ENCODE results near the gene ZNF385B.

The ZNF385B gene

GRCh38 chr2:179613299-179613651 is 248.1 kb downstream of the ZNF385B start:
- Histone ChIP-seq H3K36me3 (ENCODE audit: insufficient read depth, low read depth, low read length) (no peaks in the 10 kb centered on the region), H3K9me3 (ENCODE audit: insufficient read depth, low read depth, low read length) (no peaks in the 10 kb centered on the region), H3K4me1 (ENCODE audit: insufficient read depth, low read length) (peaks cover 3% of the 10 kb centered on the region; the same call in 1 of the 2 replicates), H3K4me3 (ENCODE audit: low read length) (no peak overlapping the region), H3K27me3 (ENCODE audit: insufficient read depth, low read length) (no peaks in the 10 kb centered on the region), H3K9ac (ENCODE audit: low read depth, low read length) (no peak overlapping the region), H3K27ac (ENCODE audit: low read length) (no peak overlapping the region)

- H3K4me3 ChIP-seq (ENCODE audit: low read length) = no peak overlapping the region
- H3K9ac ChIP-seq (ENCODE audit: low read depth, low read length) = no peak overlapping the region
- H3K4me1 ChIP-seq (ENCODE audit: insufficient read depth, low read length) = peaks cover 6% of the 10 kb centered on the region; the same call in 1 of the 2 replicates
- no peaks in the 10 kb centered on the region for H3K9me3 ChIP-seq (ENCODE audit: insufficient read depth, low read depth, low read length)
- H3K36me3 ChIP-seq (ENCODE audit: insufficient read depth, low read depth, low read length) = no peaks in the 10 kb centered on the region
- H3K27me3 ChIP-seq (ENCODE audit: insufficient read depth, low read length) = no peaks in the 10 kb centered on the region
- H3K27ac ChIP-seq (ENCODE audit: low read length) = no peak overlapping the region
Observed at GRCh38 chr2:179612591-179613298, 248.7 kb downstream of the ZNF385B start.

GRCh38 chr2:179612108-179612507 is 249.3 kb downstream of the ZNF385B start:
- no peak overlapping the region for H3K9ac ChIP-seq (ENCODE audit: low read depth, low read length)
- H3K9me3 ChIP-seq (ENCODE audit: insufficient read depth, low read depth, low read length) = no peaks in the 10 kb centered on the region
- no peaks in the 10 kb centered on the region for H3K36me3 ChIP-seq (ENCODE audit: insufficient read depth, low read depth, low read length)
- H3K4me3 ChIP-seq (ENCODE audit: low read length) = no peak overlapping the region
- peaks cover 6% of the 10 kb centered on the region; the same call in 1 of the 2 replicates for H3K4me1 ChIP-seq (ENCODE audit: insufficient read depth, low read length)
- no peak overlapping the region for H3K27ac ChIP-seq (ENCODE audit: low read length)
- no peaks in the 10 kb centered on the region for H3K27me3 ChIP-seq (ENCODE audit: insufficient read depth, low read length)

- Histone ChIP-seq H3K36me3 (ENCODE audit: insufficient read depth, low read depth, low read length) (no peaks in the 10 kb centered on the region), H3K27ac (ENCODE audit: low read length) (no peak overlapping the region), H3K4me3 (ENCODE audit: low read length) (no peak overlapping the region), H3K27me3 (ENCODE audit: insufficient read depth, low read length) (no peaks in the 10 kb centered on the region), H3K9ac (ENCODE audit: low read depth, low read length) (no peak overlapping the region), H3K4me1 (ENCODE audit: insufficient read depth, low read length) (peaks cover 6% of the 10 kb centered on the region; the same call in 1 of the 2 replicates), H3K9me3 (ENCODE audit: insufficient read depth, low read depth, low read length) (no peaks in the 10 kb centered on the region)
Observed at GRCh38 chr2:179606141-179606540, 255.3 kb downstream of the ZNF385B start.

GRCh38 chr2:179605341-179605740 is 256.1 kb downstream of the ZNF385B start:
- no peak overlapping the region for H3K9ac ChIP-seq (ENCODE audit: low read depth, low read length)
- H3K36me3 ChIP-seq (ENCODE audit: insufficient read depth, low read depth, low read length) = no peaks in the 10 kb centered on the region
- H3K4me1 ChIP-seq (ENCODE audit: insufficient read depth, low read length) = peaks cover 6% of the 10 kb centered on the region; the same call in 1 of the 2 replicates
- H3K27me3 ChIP-seq (ENCODE audit: insufficient read depth, low read length) = no peaks in the 10 kb centered on the region
- no peak overlapping the region for H3K27ac ChIP-seq (ENCODE audit: low read length)
- H3K4me3 ChIP-seq (ENCODE audit: low read length) = no peak overlapping the region
- no peaks in the 10 kb centered on the region for H3K9me3 ChIP-seq (ENCODE audit: insufficient read depth, low read depth, low read length)

- no peak overlapping the region for H3K4me3 ChIP-seq (ENCODE audit: low read length)
- no peak overlapping the region for H3K9ac ChIP-seq (ENCODE audit: low read depth, low read length)
- H3K27ac ChIP-seq (ENCODE audit: low read length) = no peak overlapping the region
- H3K4me1 ChIP-seq (ENCODE audit: insufficient read depth, low read length) = peaks cover 6% of the 10 kb centered on the region; the same call in 1 of the 2 replicates
- H3K9me3 ChIP-seq (ENCODE audit: insufficient read depth, low read depth, low read length) = no peaks in the 10 kb centered on the region
- H3K27me3 ChIP-seq (ENCODE audit: insufficient read depth, low read length) = no peaks in the 10 kb centered on the region
- H3K36me3 ChIP-seq (ENCODE audit: insufficient read depth, low read depth, low read length) = no peaks in the 10 kb centered on the region
Observed at GRCh38 chr2:179604598-179604997, 256.8 kb downstream of the ZNF385B start.

GRCh38 chr2:179602452-179602851 is 259.0 kb downstream of the ZNF385B start:
- Histone ChIP-seq H3K36me3 (ENCODE audit: insufficient read depth, low read depth, low read length) (no peaks in the 10 kb centered on the region), H3K9ac (ENCODE audit: low read depth, low read length) (no peak overlapping the region), H3K9me3 (ENCODE audit: insufficient read depth, low read depth, low read length) (no peaks in the 10 kb centered on the region), H3K27ac (ENCODE audit: low read length) (no peak overlapping the region), H3K4me3 (ENCODE audit: low read length) (no peak overlapping the region), H3K27me3 (ENCODE audit: insufficient read depth, low read length) (no peaks in the 10 kb centered on the region), H3K4me1 (ENCODE audit: insufficient read depth, low read length) (no peaks in the 10 kb centered on the region)

- Histone ChIP-seq H3K4me3 (ENCODE audit: low read length) (no peak overlapping the region), H3K9ac (ENCODE audit: low read depth, low read length) (no peak overlapping the region), H3K36me3 (ENCODE audit: insufficient read depth, low read depth, low read length) (no peaks in the 10 kb centered on the region), H3K27ac (ENCODE audit: low read length) (no peak overlapping the region), H3K4me1 (ENCODE audit: insufficient read depth, low read length) (peaks cover 10% of the 10 kb centered on the region; the same call in 1 of the 2 replicates), H3K9me3 (ENCODE audit: insufficient read depth, low read depth, low read length) (no peaks in the 10 kb centered on the region), H3K27me3 (ENCODE audit: insufficient read depth, low read length) (no peaks in the 10 kb centered on the region)
Observed at GRCh38 chr2:179596018-179596417, 265.4 kb downstream of the ZNF385B start.

- Histone ChIP-seq H3K9ac (ENCODE audit: low read depth, low read length) (no peak overlapping the region), H3K27me3 (ENCODE audit: insufficient read depth, low read length) (no peaks in the 10 kb centered on the region), H3K4me1 (ENCODE audit: insufficient read depth, low read length) (peaks cover 10% of the 10 kb centered on the region; the same call in 1 of the 2 replicates), H3K36me3 (ENCODE audit: insufficient read depth, low read depth, low read length) (no peaks in the 10 kb centered on the region), H3K27ac (ENCODE audit: low read length) (no peak overlapping the region), H3K9me3 (ENCODE audit: insufficient read depth, low read depth, low read length) (no peaks in the 10 kb centered on the region), H3K4me3 (ENCODE audit: low read length) (no peak overlapping the region)
Observed at GRCh38 chr2:179595284-179595683, 266.1 kb downstream of the ZNF385B start.

- no peaks in the 10 kb centered on the region for H3K27me3 ChIP-seq (ENCODE audit: insufficient read depth, low read length)
- H3K9ac ChIP-seq (ENCODE audit: low read depth, low read length) = no peak overlapping the region
- peaks cover 10% of the 10 kb centered on the region; the same call in 1 of the 2 replicates for H3K4me1 ChIP-seq (ENCODE audit: insufficient read depth, low read length)
- H3K27ac ChIP-seq (ENCODE audit: low read length) = no peak overlapping the region
- no peaks in the 10 kb centered on the region for H3K36me3 ChIP-seq (ENCODE audit: insufficient read depth, low read depth, low read length)
- H3K9me3 ChIP-seq (ENCODE audit: insufficient read depth, low read depth, low read length) = no peaks in the 10 kb centered on the region
- H3K4me3 ChIP-seq (ENCODE audit: low read length) = no peak overlapping the region
Observed at GRCh38 chr2:179594268-179595112, 266.9 kb downstream of the ZNF385B start.

- H3K9ac ChIP-seq (ENCODE audit: low read depth, low read length) = no peak overlapping the region
- no peak overlapping the region for H3K4me3 ChIP-seq (ENCODE audit: low read length)
- no peak overlapping the region for H3K27ac ChIP-seq (ENCODE audit: low read length)
- H3K4me1 ChIP-seq (ENCODE audit: insufficient read depth, low read length) = peaks cover 10% of the 10 kb centered on the region; the same call in 1 of the 2 replicates
- H3K9me3 ChIP-seq (ENCODE audit: insufficient read depth, low read depth, low read length) = no peaks in the 10 kb centered on the region
- no peaks in the 10 kb centered on the region for H3K36me3 ChIP-seq (ENCODE audit: insufficient read depth, low read depth, low read length)
- H3K27me3 ChIP-seq (ENCODE audit: insufficient read depth, low read length) = no peaks in the 10 kb centered on the region
Observed at GRCh38 chr2:179593323-179593722, 268.1 kb downstream of the ZNF385B start.

Measured in iPS-20b (cell line).